GF-D8 (cell line): ENCODE measurements around the gene DNAJC17.

Source experiments
- DNase-seq: peaks from one replicate; lab custom pipeline; 2025; lab: John Stamatoyannopoulos, UW

The DNAJC17 gene

GRCh38 chr15:40739854-40740253 lies 67.4 kb downstream of the DNAJC17 start:
- no peak for DNase-seq

GRCh38 chr15:40739047-40739446 lies 68.2 kb downstream of the DNAJC17 start:
- no peak for DNase-seq

GRCh38 chr15:40737048-40737447 lies 70.2 kb downstream of the DNAJC17 start:
- DNase-seq, result no peak

- no peak for DNase-seq
Measured at GRCh38 chr15:40736575-40736974, 70.7 kb downstream of the DNAJC17 start.

GRCh38 chr15:40731034-40731433 lies 76.2 kb downstream of the DNAJC17 start:
- no peak for DNase-seq

GRCh38 chr15:40723919-40724318 lies 83.4 kb downstream of the DNAJC17 start:
- no peak for DNase-seq

GRCh38 chr15:40722934-40723333 lies 84.3 kb downstream of the DNAJC17 start:
- no peak for DNase-seq

- no peak for DNase-seq
Measured at GRCh38 chr15:40722354-40722753, 84.9 kb downstream of the DNAJC17 start.

- DNase-seq, result no peak
Measured at GRCh38 chr15:40721701-40722100, 85.6 kb downstream of the DNAJC17 start.

- no peak for DNase-seq
Measured at GRCh38 chr15:40716165-40716564, 91.1 kb downstream of the DNAJC17 start.
